GM12878 (cell line): ENCODE measurements around the gene MEP1B. TPM values are rescaled to one million over a fixed set of nuclear protein-coding genes. Genes with fewer than 3 reads are reported as not detected.

Experiments
- ATAC-seq: fragments of 200-7000 bp; cut with Tn5 transposase; 3 replicates; pipeline ENCODE4 v1.9.1; 2020; ENCODE audit warnings: mild to moderate bottlenecking, moderate library complexity
- BruUV-seq: library from RNA; stranded (reverse); fragments of 400-500 nt; replicated peaks from 2 replicates; lab custom pipeline; 2021; lab: Mats Ljungman, UMichigan
- CTCF ChIA-PET: fragments of 300-600 bp; sonication (Branson Sonifier 250); formaldehyde crosslinking; extraction: SDS; loops from one replicate; lab custom pipeline; 2021; ENCODE audit warnings: inconsistent platforms; lab: Yijun Ruan, JAX
- POLR2A ChIA-PET: fragments of 350-600 bp; formaldehyde crosslinking; extraction: SDS; loops from one replicate; lab custom pipeline; 2021; ENCODE audit warnings: inconsistent platforms; lab: Charles Lee
- RAD21 ChIA-PET: fragments of 300-600 bp; sonication (Branson Sonifier 250); formaldehyde crosslinking; loops from one replicate; lab custom pipeline; 2023; ENCODE audit warnings: antibody characterized with exemption; ENCODE audit not compliant: unreplicated experiment; lab: Charles Lee
- SMC1A ChIA-PET: fragments of 300-600 bp; sonication (Branson Sonifier 250); formaldehyde crosslinking; loops from one replicate; lab custom pipeline; 2023; ENCODE audit not compliant: unreplicated experiment, uncharacterized antibody; lab: Charles Lee
- DNase-seq: peaks from one replicate; pipeline ENCODE4 v3.0.0-alpha.2; 2011; ENCODE audit warnings: low read depth, low spot score
- FAIRE-seq: peaks from 3 replicates; lab custom pipeline; 2011; peaks lifted over from hg19 to GRCh38; lab: Jason Lieb, UNC
- H2AFZ ChIP-seq: 2 replicates; pipeline ENCODE4 v1.6.0; 2011; ENCODE audit warnings: low read depth, low read length, control low read depth; ENCODE audit not compliant: control insufficient read depth
- H3K27ac ChIP-seq: 2 replicates; pipeline ENCODE4 v1.5.1; 2011; ENCODE audit warnings: control low read depth; ENCODE audit not compliant: control insufficient read depth, insufficient read depth
- H3K27me3 ChIP-seq, 2 experiments: replicated peaks in 1 of 2; 2 replicates each; pipeline versions ENCODE4 v1.6.0 to v1.6.1; 2011; ENCODE audit warnings: low read length in 1 of 2; ENCODE audit not compliant: control insufficient read depth in 2 of 2, insufficient read depth in 2 of 2
- H3K36me3 ChIP-seq, 2 experiments: 2 replicates each; pipeline ENCODE4 v1.5.1; 2011; ENCODE audit warnings: low read length in 1 of 2; ENCODE audit not compliant: control insufficient read depth in 2 of 2, insufficient read depth in 2 of 2
- H3K4me1 ChIP-seq: 2 replicates; pipeline ENCODE4 v1.6.1; 2011; ENCODE audit warnings: mild to moderate bottlenecking, low read length, moderate library complexity, mixed read lengths; ENCODE audit not compliant: control insufficient read depth, insufficient read depth
- H3K4me2 ChIP-seq: 2 replicates; pipeline ENCODE4 v1.6.0; 2011; ENCODE audit warnings: control low read depth; ENCODE audit not compliant: control insufficient read depth, insufficient read depth
- H3K4me3 ChIP-seq: fragments of 200-600 bp; sonication (generic); 2 replicates; pipeline ENCODE4 v1.5.1; 2016
- H3K79me2 ChIP-seq: 2 replicates; pipeline ENCODE4 v1.6.0; 2011; ENCODE audit warnings: low read length; ENCODE audit not compliant: control insufficient read depth, insufficient read depth
- H3K9ac ChIP-seq: 2 replicates; pipeline ENCODE4 v1.8.0; 2011; ENCODE audit warnings: low read length, control low read depth, mixed read lengths; ENCODE audit not compliant: control insufficient read depth, insufficient read depth
- H3K9me3 ChIP-seq: replicated peaks from 3 replicates; pipeline ENCODE4 v1.5.1; 2011; ENCODE audit warnings: mild to moderate bottlenecking, low read length; ENCODE audit not compliant: control insufficient read depth, insufficient read depth
- H4K20me1 ChIP-seq: 2 replicates; pipeline ENCODE4 v1.6.0; 2011; ENCODE audit not compliant: control insufficient read depth, insufficient read depth
- BMI1 ChIP-seq: fragments of 450-650 bp; IDR thresholded peaks from 2 replicates; pipeline ENCODE4 v1.6.1; 2016; ENCODE audit warnings: mild to moderate bottlenecking, moderate library complexity, borderline replicate concordance
- CHD1 ChIP-seq: IDR thresholded peaks from 2 replicates; pipeline ENCODE4 v1.6.1; 2012; ENCODE audit warnings: low read depth, low read length, improper control_type of control experiment
- CREB1 ChIP-seq: IDR thresholded peaks from 2 replicates; pipeline ENCODE4 v1.6.1; 2012; ENCODE audit warnings: low read depth, mild to moderate bottlenecking, inconsistent platforms
- ETV6 ChIP-seq, 2 experiments: fragments of 450-650 bp in 1 of 2; IDR thresholded peaks in 1 of 2; conservative IDR thresholded peaks in 1 of 2; 2 replicates each; pipeline ENCODE4 v1.6.1; 2014; ENCODE audit warnings: antibody characterized with exemption in 1 of 2, borderline replicate concordance in 1 of 2, low read depth in 1 of 2, mild to moderate bottlenecking in 1 of 2, moderate library complexity in 1 of 2
- FOXK2 ChIP-seq: fragments of 450-650 bp; IDR thresholded peaks from 2 replicates; pipeline ENCODE4 v1.6.1; 2017; ENCODE audit warnings: mild to moderate bottlenecking, moderate library complexity
- HDGF ChIP-seq: fragments of 450-650 bp; IDR thresholded peaks from 2 replicates; pipeline ENCODE4 v1.6.1; 2016; ENCODE audit warnings: antibody characterized with exemption
- IRF5 ChIP-seq: fragments of 450-650 bp; IDR thresholded peaks from 2 replicates; pipeline ENCODE4 v1.6.1; 2017; ENCODE audit warnings: borderline replicate concordance
- KAT2A ChIP-seq: conservative IDR thresholded peaks from 2 replicates; pipeline ENCODE4 v1.6.1; 2011; ENCODE audit warnings: low read depth, low read length; ENCODE audit not compliant: control insufficient read depth
- MLLT1 ChIP-seq: fragments of 450-650 bp; IDR thresholded peaks from 2 replicates; pipeline ENCODE4 v1.6.1; 2016; ENCODE audit warnings: mild to moderate bottlenecking
- RAD51 ChIP-seq: fragments of 450-650 bp; IDR thresholded peaks from 2 replicates; pipeline ENCODE4 v1.6.1; 2016; ENCODE audit warnings: moderate library complexity, mild to moderate bottlenecking, inconsistent platforms
- RCOR1 ChIP-seq: conservative IDR thresholded peaks from 2 replicates; pipeline ENCODE4 v1.6.1; 2012; ENCODE audit warnings: low read depth, low read length, improper control_type of control experiment
- RELA ChIP-seq: fragments of 450-650 bp; IDR thresholded peaks from 2 replicates; pipeline ENCODE4 v1.8.0; 2014; ENCODE audit warnings: borderline replicate concordance; ENCODE audit not compliant: partially characterized antibody
- SMAD1 ChIP-seq: fragments of 450-650 bp; IDR thresholded peaks from 2 replicates; pipeline ENCODE4 v1.6.1; 2018; ENCODE audit warnings: mild to moderate bottlenecking, low read depth; ENCODE audit not compliant: partially characterized antibody
- SMAD5 ChIP-seq: IDR thresholded peaks from 2 replicates; pipeline ENCODE4 v1.6.1; 2016; ENCODE audit warnings: antibody characterized with exemption, low read depth
- SMC3 ChIP-seq: IDR thresholded peaks from 2 replicates; pipeline ENCODE4 v1.6.1; 2011; ENCODE audit warnings: low read length, improper control_type of control experiment, borderline replicate concordance
- TCF3 ChIP-seq: IDR thresholded peaks from 2 replicates; pipeline ENCODE4 v1.6.1; 2012; ENCODE audit warnings: low read depth, mild to moderate bottlenecking, low read length, borderline replicate concordance; ENCODE audit not compliant: insufficient read depth
- ZBED1 ChIP-seq: IDR thresholded peaks from 2 replicates; pipeline ENCODE4 v1.6.1; 2016; ENCODE audit warnings: borderline replicate concordance
- WGBS: methylation state at CpG from one replicate; pipeline ENCODE4 v1.1.6; 2016; ENCODE audit warnings: low lambda C conversion rate; ENCODE audit not compliant: insufficient replicate concordance, insufficient coverage; ENCODE audit errors: missing lambda C conversion rate; 5-methylcytosine and 5-hydroxymethylcytosine counted together
- in situ Hi-C: fragments of 300-500 bp; cut with MboI; formaldehyde crosslinking; loops from 9 replicates; pipeline ENCODE4 v1.14.3; 2018; ENCODE audit warnings: mixed read lengths
- intact Hi-C: fragments of 100-400 bp; cut with micrococcal nuclease; formaldehyde crosslinking; loops from one replicate; pipeline ENCODE4 v1.14.2; 2022; ENCODE audit not compliant: unreplicated experiment
- polyA plus RNA-seq, 11 experiments: library from polyadenylated mRNA; depleted of rRNA in 4 of 11; unstranded in 6 of 11; stranded (reverse) in 5 of 11; fragments of >200 nt; fragmentation: Nextera tagmentation in 4 of 11; fragmentation: Illumina TruSeq in 1 of 11; extraction: Ambion mirVana in 4 of 11; extraction: Trizol in 1 of 11; gene quantifications; 1 replicate in 1 of 11; 2 replicates in 10 of 11; pipeline versions ENCODE4 v1.2.1 to v1.2.3, GENCODE V29; 2011 to 2016; ENCODE audit warnings: inconsistent platforms in 2 of 11, missing spikeins in 2 of 11, low read depth in 1 of 11
- total RNA-seq, 4 experiments: library from RNA; depleted of rRNA in 3 of 4; stranded (reverse); fragments of >200 nt in 3 of 4; fragmentation: Illumina TruSeq in 1 of 4; extraction: Trizol in 1 of 4; gene quantifications; 2 replicates each; pipeline versions ENCODE4 v1.2.1 to v1.2.3, GENCODE V29; 2013 to 2021
- TF ChIP-seq, protein P1 (sequence below): IDR thresholded peaks from 2 replicates; pipeline ENCODE4 v1.6.1; 2012; ENCODE audit warnings: low read depth, low read length, improper control_type of control experiment
- TF ChIP-seq, protein P2 (sequence below): fragments of 450-650 bp; IDR thresholded peaks from 2 replicates; pipeline ENCODE4 v1.6.1; 2017; ENCODE audit warnings: low read depth, mild to moderate bottlenecking, moderate library complexity

Gene MEP1B
- total and polyA plus RNA-seq, 10 of the 15 experiments (the other 5 are each of a cell fraction or from before 2014, with no cell fraction given) = 0.04 to 0.05 TPM; not detected in 8

GRCh38 chr18:32183503-32183902 lies 6.3 kb upstream of the MEP1B start (continued):
- TF ChIP-seq MLLT1 = no peak
- TF ChIP-seq SMAD5 = no peak
- TF ChIP-seq FOXK2 = no peak
- TF ChIP-seq TCF3 = no peak

DNA sequence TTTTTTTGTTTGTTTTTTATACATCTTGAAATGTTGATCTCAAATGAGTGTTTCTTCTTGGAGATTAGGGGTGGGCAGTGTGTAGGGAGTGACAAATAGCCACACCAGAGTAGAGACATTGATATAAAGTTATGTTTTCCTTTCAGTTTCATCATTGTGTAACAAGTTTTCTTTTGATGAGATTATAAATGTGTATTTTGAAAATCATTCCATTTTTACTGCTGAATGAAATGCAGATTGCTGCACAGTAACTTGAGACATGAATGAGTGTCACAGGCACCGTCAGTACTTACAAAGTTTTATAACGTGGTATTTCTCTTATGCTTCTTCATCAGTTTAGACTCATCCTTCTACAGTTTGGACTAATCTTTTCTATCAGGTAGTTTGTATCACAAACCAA lies 370 bp downstream of the MEP1B start:
- ChIA-PET RAD21 (no interaction called here), CTCF (no interaction called here)
- no peak for FAIRE-seq

More for the DNA sequence above, 370 bp downstream of the MEP1B start:
- WGBS = 3% methylated on average over 2 of the region's 2 CpGs
- no TSS peak for BruUV-seq
- H3K4me2 ChIP-seq = no peak overlapping the region
- H3K27ac ChIP-seq = no peak overlapping the region
- no peaks in the 10 kb centered on the region for H3K79me2 ChIP-seq
- intact Hi-C loops (no loop called here), in situ Hi-C loops (no loop called here)
- H4K20me1 ChIP-seq = no peaks in the 10 kb centered on the region
- no peaks in the 10 kb centered on the region for H3K36me3 ChIP-seq
- H2AFZ ChIP-seq = no peak overlapping the region
- no peak for TF ChIP-seq HDGF
- TF ChIP-seq CHD1 = no peak
- TF ChIP-seq KAT2A = no peak
- no peak for TF ChIP-seq ZBED1
- TF ChIP-seq ETV6 (conservative IDR thresholded peaks at IDR 0.05 in 1 of 2, IDR thresholded peaks at IDR 0.05 in 1 of 2; ENCODE audit: borderline replicate concordance in 1 of 2, low read depth in 1 of 2) = no peak
- no peak for TF ChIP-seq CREB1
- no peak for TF ChIP-seq BMI1
- no peak for TF ChIP-seq IRF5
- TF ChIP-seq, protein P1, sequence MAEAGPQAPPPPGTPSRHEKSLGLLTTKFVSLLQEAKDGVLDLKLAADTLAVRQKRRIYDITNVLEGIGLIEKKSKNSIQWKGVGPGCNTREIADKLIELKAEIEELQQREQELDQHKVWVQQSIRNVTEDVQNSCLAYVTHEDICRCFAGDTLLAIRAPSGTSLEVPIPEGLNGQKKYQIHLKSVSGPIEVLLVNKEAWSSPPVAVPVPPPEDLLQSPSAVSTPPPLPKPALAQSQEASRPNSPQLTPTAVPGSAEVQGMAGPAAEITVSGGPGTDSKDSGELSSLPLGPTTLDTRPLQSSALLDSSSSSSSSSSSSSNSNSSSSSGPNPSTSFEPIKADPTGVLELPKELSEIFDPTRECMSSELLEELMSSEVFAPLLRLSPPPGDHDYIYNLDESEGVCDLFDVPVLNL = no peak
- no peak for TF ChIP-seq RAD51
- TF ChIP-seq RCOR1 = no peak
- no peak for TF ChIP-seq SMAD1
- TF ChIP-seq SMC3 = no peak
- TF ChIP-seq RELA = no peak
- TF ChIP-seq, protein P2, sequence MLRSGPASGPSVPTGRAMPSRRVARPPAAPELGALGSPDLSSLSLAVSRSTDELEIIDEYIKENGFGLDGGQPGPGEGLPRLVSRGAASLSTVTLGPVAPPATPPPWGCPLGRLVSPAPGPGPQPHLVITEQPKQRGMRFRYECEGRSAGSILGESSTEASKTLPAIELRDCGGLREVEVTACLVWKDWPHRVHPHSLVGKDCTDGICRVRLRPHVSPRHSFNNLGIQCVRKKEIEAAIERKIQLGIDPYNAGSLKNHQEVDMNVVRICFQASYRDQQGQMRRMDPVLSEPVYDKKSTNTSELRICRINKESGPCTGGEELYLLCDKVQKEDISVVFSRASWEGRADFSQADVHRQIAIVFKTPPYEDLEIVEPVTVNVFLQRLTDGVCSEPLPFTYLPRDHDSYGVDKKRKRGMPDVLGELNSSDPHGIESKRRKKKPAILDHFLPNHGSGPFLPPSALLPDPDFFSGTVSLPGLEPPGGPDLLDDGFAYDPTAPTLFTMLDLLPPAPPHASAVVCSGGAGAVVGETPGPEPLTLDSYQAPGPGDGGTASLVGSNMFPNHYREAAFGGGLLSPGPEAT = no peak
- DNase-seq (no peak), ATAC-seq (no peak)
- H3K4me1 ChIP-seq = no peaks in the 10 kb centered on the region
- no peak overlapping the region for H3K9ac ChIP-seq
- no peaks in the 10 kb centered on the region for H3K9me3 ChIP-seq
- no peak overlapping the region for H3K4me3 ChIP-seq
- H3K27me3 ChIP-seq = no peaks in the 10 kb centered on the region
- POLR2A ChIA-PET = no interaction called here
- SMC1A ChIA-PET = interaction anchor here (0.5 kb wide), 1 partner anchor 284 kb away, joined by 3 read pairs; no protein-coding TSS in a partner anchor
